Activated naive CD4-positive, alpha-beta T cell treated with anti-CD3 and anti-CD28 coated beads, Interleukin-2, amount 50 U/mL, for 24 hours (primary cell): ENCODE data around the gene HAUS5.
A peak's percentile ranks its signal among the peaks of the same experiment; 100 is the strongest.

Experiments used
- H3K27ac Mint-ChIP-seq: one replicate; pipeline ENCODE4 v1.8.0; 2021; ENCODE audit warnings: mild to moderate bottlenecking, mixed read lengths
- H3K27me3 Mint-ChIP-seq: one replicate; pipeline ENCODE4 v1.8.0; 2021; ENCODE audit warnings: mixed read lengths
- H3K36me3 Mint-ChIP-seq: one replicate; pipeline ENCODE4 v1.8.0; 2021; ENCODE audit warnings: mixed read lengths
- H3K4me1 Mint-ChIP-seq: one replicate; pipeline ENCODE4 v1.8.0; 2021; ENCODE audit warnings: mixed read lengths
- H3K4me3 Mint-ChIP-seq: one replicate; pipeline ENCODE4 v1.8.0; 2021; ENCODE audit warnings: mild to moderate bottlenecking, mixed read lengths
- H3K9me3 Mint-ChIP-seq: one replicate; pipeline ENCODE4 v1.8.0; 2021; ENCODE audit warnings: mixed read lengths

Gene HAUS5

DNA sequence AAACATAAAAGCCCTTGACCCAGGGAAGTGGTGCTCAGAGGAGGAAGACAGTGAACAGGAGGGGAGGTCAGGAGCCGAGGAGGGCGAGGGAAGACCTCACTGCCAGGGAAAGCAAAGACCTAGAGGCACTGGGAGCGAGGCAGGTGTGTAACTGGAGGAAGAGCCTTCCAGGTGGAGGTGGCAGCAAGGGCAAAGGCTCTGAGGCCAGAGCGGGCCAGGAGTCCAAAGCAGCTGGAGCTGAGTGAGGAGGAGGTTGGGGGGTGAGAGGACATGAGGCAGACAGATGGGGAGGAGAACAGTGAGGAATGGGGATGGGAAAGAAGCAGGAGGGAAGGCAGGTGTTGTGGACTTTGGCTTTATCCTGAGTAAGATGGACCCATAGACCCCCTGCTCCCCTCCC lies 57.4 kb downstream of the HAUS5 start:
- Mint-ChIP-seq H3K4me1 (peaks cover 8% of the 10 kb centered on the region), H3K27me3 (peaks cover 10% of the 10 kb centered on the region), H3K27ac (no peak overlapping the region), H3K4me3 (no peak overlapping the region), H3K36me3 (no peaks in the 10 kb centered on the region), H3K9me3 (no peaks in the 10 kb centered on the region)

DNA sequence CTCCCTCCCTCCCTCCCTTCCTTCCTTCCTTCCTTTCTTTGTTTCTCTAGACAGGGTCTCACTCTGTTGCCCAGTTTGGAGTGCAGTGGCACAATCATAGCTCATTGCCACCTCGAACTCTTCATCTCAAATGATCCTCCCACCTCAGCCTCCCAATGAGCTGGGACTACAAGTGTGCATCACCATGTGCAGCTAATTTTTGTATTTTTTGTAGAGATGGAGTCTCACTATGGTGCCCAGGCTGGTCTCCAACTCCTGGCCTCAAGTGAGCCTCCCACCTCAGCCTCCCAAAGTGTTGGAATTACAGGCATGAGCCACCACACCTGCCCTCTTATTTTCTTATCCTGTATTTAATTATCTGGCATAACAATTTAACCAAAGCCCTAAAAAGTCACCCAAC lies 58.2 kb downstream of the HAUS5 start:
- Mint-ChIP-seq H3K27ac (no peak overlapping the region), H3K9me3 (no peaks in the 10 kb centered on the region), H3K4me1 (peaks cover 8% of the 10 kb centered on the region), H3K36me3 (no peaks in the 10 kb centered on the region), H3K27me3 (peaks cover 10% of the 10 kb centered on the region), H3K4me3 (no peak overlapping the region)

DNA sequence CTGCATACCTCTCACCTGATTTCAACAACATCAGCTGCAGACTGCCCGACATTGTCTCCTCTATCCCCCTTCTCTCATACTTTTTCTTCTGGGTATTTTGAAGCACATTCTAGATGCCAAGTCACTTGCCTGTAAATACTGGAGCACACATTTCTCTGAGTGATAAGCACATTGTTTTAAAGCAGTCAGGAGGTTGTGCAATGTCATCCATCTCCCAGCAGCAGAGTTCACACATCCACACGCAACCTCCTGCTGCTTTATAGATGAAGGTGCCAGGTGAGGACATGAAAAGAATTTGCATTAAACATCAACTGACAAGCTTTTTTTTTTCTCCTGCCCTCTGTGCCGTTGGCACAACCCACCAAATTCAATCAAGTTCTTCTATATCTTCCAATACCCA lies 59.3 kb downstream of the HAUS5 start:
- Mint-ChIP-seq H3K27ac (peak overlapping the region; percentile 57), H3K4me1 (peaks cover 8% of the 10 kb centered on the region), H3K4me3 (no peak overlapping the region), H3K9me3 (no peaks in the 10 kb centered on the region), H3K36me3 (no peaks in the 10 kb centered on the region), H3K27me3 (peaks cover 12% of the 10 kb centered on the region)

DNA sequence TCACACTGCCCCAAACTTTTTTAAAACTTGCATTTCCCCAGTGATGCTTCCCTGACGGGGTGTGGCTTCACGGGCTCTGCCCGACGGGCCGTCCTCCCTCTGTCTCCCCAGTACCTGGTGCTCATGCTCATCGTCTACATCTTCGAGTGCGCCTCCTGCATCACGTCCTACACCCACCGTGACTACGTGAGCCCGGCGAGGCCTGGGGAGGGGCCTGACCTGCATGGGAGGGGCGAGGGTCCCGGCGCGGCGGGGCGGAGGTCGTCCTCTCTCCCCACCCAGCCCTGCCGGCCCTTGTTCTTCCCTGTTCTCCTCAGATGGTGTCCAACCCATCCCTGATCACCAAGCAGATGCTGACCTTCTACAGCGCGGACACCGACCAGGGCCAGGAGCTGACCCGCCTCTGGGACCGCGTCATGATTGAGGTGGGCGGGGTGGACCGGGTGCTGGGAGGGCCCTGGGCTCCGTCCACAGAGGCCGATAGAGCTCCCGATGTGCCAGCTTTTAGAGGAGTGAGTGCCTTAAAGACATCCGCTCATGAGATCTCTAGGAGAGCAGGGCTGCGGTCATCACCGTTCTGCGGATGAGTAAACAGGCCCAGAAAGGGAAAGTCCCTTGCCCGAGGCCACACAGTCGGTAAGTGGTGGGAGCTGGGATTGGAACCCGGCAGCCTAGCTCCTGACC lies 60.7 kb downstream of the HAUS5 start:
- H3K4me1 Mint-ChIP-seq, result peaks cover 8% of the 10 kb centered on the region

More for the DNA sequence above, 60.7 kb downstream of the HAUS5 start:
- no peaks in the 10 kb centered on the region for H3K9me3 Mint-ChIP-seq
- H3K4me3 Mint-ChIP-seq, result peak overlapping the region; percentile 70
- H3K27ac Mint-ChIP-seq, result no peak overlapping the region
- H3K27me3 Mint-ChIP-seq, result peaks cover 12% of the 10 kb centered on the region
- H3K36me3 Mint-ChIP-seq, result no peaks in the 10 kb centered on the region
